ENCODE data around the gene KLRF1.
A peak's percentile ranks its signal among the peaks of the same experiment; 100 is the strongest.

Gene KLRF1

DNA sequence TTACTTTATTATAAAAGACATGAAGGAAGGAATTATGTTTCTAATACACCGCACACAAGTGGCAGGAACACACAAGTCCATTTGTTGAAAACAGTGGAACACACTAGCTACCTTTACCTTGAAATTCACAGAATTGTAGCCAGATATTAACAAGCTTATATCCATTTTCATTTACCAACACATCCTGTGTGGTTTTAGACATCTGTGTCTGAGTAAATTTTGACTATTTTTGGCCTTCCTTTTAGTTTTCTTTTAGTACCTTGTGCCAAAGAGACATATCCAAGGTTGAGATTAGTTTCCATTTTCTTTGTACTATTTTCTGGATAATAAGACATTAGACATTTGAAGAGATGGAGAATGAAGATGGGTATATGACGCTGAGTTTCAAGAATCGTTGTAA lies 54.0 kb downstream of the KLRF1 start, which contains the start of gene KLRF2:
Gene KLRF2 (plus strand): TSS at position 244 of the 400 bp plus-strand sequence. CDS start 107 bp downstream, at position 351.
- H3K27me3 ChIP-seq (ENCODE audit: insufficient read depth, poor library complexity, severe bottlenecking), result no peaks in the 10 kb centered on the region
- no peaks in the 10 kb centered on the region for H3K4me1 ChIP-seq (ENCODE audit: insufficient read depth, poor library complexity, severe bottlenecking)
- no peak within 1 kb of the TSS for H3K4me3 ChIP-seq (ENCODE audit: severe bottlenecking)
- no peak for DNase-seq (ENCODE audit: low spot score)
- no peak within 1 kb of the TSS for H3K27ac ChIP-seq (ENCODE audit: poor library complexity, severe bottlenecking)
- TF ChIP-seq, protein P1, sequence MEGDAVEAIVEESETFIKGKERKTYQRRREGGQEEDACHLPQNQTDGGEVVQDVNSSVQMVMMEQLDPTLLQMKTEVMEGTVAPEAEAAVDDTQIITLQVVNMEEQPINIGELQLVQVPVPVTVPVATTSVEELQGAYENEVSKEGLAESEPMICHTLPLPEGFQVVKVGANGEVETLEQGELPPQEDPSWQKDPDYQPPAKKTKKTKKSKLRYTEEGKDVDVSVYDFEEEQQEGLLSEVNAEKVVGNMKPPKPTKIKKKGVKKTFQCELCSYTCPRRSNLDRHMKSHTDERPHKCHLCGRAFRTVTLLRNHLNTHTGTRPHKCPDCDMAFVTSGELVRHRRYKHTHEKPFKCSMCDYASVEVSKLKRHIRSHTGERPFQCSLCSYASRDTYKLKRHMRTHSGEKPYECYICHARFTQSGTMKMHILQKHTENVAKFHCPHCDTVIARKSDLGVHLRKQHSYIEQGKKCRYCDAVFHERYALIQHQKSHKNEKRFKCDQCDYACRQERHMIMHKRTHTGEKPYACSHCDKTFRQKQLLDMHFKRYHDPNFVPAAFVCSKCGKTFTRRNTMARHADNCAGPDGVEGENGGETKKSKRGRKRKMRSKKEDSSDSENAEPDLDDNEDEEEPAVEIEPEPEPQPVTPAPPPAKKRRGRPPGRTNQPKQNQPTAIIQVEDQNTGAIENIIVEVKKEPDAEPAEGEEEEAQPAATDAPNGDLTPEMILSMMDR (IDR thresholded peaks at IDR 0.05; ENCODE audit: poor library complexity, severe bottlenecking), result no peak
- no peaks in the 10 kb centered on the region for H3K36me3 ChIP-seq (ENCODE audit: low read depth)
- no peaks in the 10 kb centered on the region for H3K9me3 ChIP-seq (ENCODE audit: severe bottlenecking)
- ATAC-seq (ENCODE audit: low read depth), result no peak

DNA sequence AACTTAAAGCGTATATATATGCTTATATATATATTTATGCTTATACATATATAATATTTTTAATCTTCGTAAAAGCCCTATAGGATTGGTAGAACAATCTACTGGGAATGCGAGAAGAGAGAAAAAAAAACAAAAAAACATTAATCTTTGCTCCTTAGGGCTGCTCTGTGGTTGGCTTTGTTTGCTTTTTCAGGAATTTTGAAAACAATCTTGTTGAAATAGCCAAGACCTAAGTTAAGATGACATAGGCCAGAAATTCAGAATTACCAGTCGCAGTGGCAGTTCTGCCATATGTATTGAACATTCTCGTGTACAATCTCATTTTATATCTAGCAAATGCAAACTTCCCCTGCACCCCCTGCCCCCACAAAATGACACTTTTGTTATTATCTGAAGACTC lies 54.7 kb downstream of the KLRF1 start:
- no peaks in the 10 kb centered on the region for H3K4me1 ChIP-seq (ENCODE audit: insufficient read depth, poor library complexity, severe bottlenecking)
- TF ChIP-seq, protein P1 (IDR thresholded peaks at IDR 0.05; ENCODE audit: poor library complexity, severe bottlenecking), result no peak
- ATAC-seq (ENCODE audit: low read depth) (no peak), DNase-seq (ENCODE audit: low spot score) (no peak)
- no peaks in the 10 kb centered on the region for H3K36me3 ChIP-seq (ENCODE audit: low read depth)
- no peak overlapping the region for H3K27ac ChIP-seq (ENCODE audit: poor library complexity, severe bottlenecking)
- H3K4me3 ChIP-seq (ENCODE audit: severe bottlenecking), result no peak overlapping the region
- no peaks in the 10 kb centered on the region for H3K27me3 ChIP-seq (ENCODE audit: insufficient read depth, poor library complexity, severe bottlenecking)
- H3K9me3 ChIP-seq (ENCODE audit: severe bottlenecking), result no peaks in the 10 kb centered on the region

DNA sequence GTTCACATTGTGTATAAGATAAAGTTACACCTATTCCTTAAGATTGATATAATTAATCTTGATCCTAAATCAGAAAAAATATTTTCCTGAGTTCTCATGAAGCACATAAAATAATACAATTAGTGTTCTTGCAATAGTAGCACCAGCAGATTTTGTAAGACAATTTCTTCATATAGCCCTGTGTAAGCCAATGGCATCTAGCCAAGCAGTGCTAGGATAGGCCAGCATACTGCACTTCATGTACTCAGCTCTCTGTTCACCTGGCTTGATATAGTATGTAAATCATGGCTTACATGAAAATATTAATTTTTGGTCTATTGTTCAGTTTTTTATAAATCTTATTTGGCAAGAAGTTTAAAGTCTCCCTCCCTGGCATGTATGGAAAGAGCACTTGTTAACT lies 55.9 kb downstream of the KLRF1 start:
- TF ChIP-seq, protein P1 (IDR thresholded peaks at IDR 0.05; ENCODE audit: poor library complexity, severe bottlenecking), result no peak
- DNase-seq (ENCODE audit: low spot score) (no peak), ATAC-seq (ENCODE audit: low read depth) (peak; percentile 48; the same call in 1 of the 3 replicates)
- H3K36me3 ChIP-seq (ENCODE audit: low read depth), result no peaks in the 10 kb centered on the region
- H3K27me3 ChIP-seq (ENCODE audit: insufficient read depth, poor library complexity, severe bottlenecking), result no peaks in the 10 kb centered on the region
- H3K4me1 ChIP-seq (ENCODE audit: insufficient read depth, poor library complexity, severe bottlenecking), result no peaks in the 10 kb centered on the region
- H3K4me3 ChIP-seq (ENCODE audit: severe bottlenecking), result no peak overlapping the region
- H3K9me3 ChIP-seq (ENCODE audit: severe bottlenecking), result no peaks in the 10 kb centered on the region
- no peak overlapping the region for H3K27ac ChIP-seq (ENCODE audit: poor library complexity, severe bottlenecking)

DNA sequence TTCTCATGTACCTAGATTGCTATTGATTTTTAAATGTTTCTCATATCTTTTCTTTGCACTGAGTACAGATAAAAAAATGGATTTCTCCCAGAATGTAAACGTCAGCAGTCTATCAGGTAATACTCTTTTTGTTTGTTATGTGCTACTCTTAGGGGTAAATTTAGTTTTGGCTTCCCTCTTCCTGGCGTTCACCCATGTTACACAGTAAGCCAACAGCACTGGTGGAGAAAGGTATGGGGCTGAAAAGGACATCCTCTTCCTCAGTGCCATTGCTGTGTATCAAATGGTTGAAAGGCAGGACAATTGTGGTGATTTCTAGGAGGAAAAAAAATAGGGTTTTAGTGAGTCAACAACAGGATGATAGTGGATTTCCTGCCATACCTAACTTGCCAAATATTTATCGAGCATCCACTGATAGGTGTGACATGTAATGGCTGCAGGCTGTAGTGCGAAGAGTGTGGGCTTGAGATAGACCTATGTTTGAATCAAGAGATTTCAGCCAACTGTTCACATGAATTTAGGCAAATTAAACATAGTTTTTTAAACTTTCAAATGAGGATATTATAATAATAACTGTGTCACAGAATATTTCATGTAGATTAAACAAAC lies 61.5 kb downstream of the KLRF1 start:
- Histone ChIP-seq H3K4me3 (ENCODE audit: severe bottlenecking) (no peak overlapping the region), H3K9me3 (ENCODE audit: severe bottlenecking) (no peaks in the 10 kb centered on the region), H3K27ac (ENCODE audit: poor library complexity, severe bottlenecking) (no peak overlapping the region), H3K4me1 (ENCODE audit: insufficient read depth, poor library complexity, severe bottlenecking) (no peaks in the 10 kb centered on the region), H3K27me3 (ENCODE audit: insufficient read depth, poor library complexity, severe bottlenecking) (no peaks in the 10 kb centered on the region), H3K36me3 (ENCODE audit: low read depth) (no peaks in the 10 kb centered on the region)
- TF ChIP-seq, protein P1 (IDR thresholded peaks at IDR 0.05; ENCODE audit: poor library complexity, severe bottlenecking), result no peak
- ATAC-seq (ENCODE audit: low read depth) (no peak), DNase-seq (ENCODE audit: low spot score) (no peak)

Measured in RWPE2 (cell line).